Measurements from ENCODE around the gene FOXL3. TPM values are rescaled to one million over a fixed set of nuclear protein-coding genes. Genes with fewer than 3 reads are reported as not detected.

Gene FOXL3
- polyA plus RNA-seq, 2 of the 4 experiments (the other 2 are of a cell fraction), result not detected

GRCh38 chr7:249989-250388 lies 40.0 kb upstream of the FOXL3 start:
- no peak for FAIRE-seq
- H3K4me3 ChIP-seq, result no peak overlapping the region
- DNase-seq (ENCODE audit: low read depth in 1 of 2, low spot score in 1 of 2), result no peak
- no peak for ATAC-seq
- no peak for TF ChIP-seq ATOH8 (CRISPR knock-in tag; IDR thresholded peaks at IDR 0.05; ENCODE audit: low read depth)
- TF ChIP-seq CTCF (IDR thresholded peaks at IDR 0.05), result no peak
- no peak for TF ChIP-seq HDAC2 (IDR thresholded peaks at IDR 0.05)
- TF ChIP-seq, protein P1, sequence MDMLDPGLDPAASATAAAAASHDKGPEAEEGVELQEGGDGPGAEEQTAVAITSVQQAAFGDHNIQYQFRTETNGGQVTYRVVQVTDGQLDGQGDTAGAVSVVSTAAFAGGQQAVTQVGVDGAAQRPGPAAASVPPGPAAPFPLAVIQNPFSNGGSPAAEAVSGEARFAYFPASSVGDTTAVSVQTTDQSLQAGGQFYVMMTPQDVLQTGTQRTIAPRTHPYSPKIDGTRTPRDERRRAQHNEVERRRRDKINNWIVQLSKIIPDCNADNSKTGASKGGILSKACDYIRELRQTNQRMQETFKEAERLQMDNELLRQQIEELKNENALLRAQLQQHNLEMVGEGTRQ (IDR thresholded peaks at IDR 0.05), result no peak
- no peak for TF ChIP-seq ZSCAN20 (CRISPR knock-in tag; IDR thresholded peaks at IDR 0.05)
- TF ChIP-seq SREBF2 (IDR thresholded peaks at IDR 0.05), result no peak
- no peak for TF ChIP-seq BHLHE40 (IDR thresholded peaks at IDR 0.05; ENCODE audit: low read depth, low read length)
- no peak for TF ChIP-seq REST (IDR thresholded peaks at IDR 0.05)
- no peak for TF ChIP-seq FOSL2 (IDR thresholded peaks at IDR 0.05)
- no peak for TF ChIP-seq FOSL2 (CRISPR knock-in tag; IDR thresholded peaks at IDR 0.05)
- no peak for TF ChIP-seq NFE2L2 (conservative IDR thresholded peaks at IDR 0.05; ENCODE audit: low read length)
- TF ChIP-seq JUN (IDR thresholded peaks at IDR 0.05), result no peak
- TF ChIP-seq POLR2AphosphoS2 (conservative IDR thresholded peaks at IDR 0.05; ENCODE audit: low read length), result no peak
- no peak for TF ChIP-seq HOXB5 (CRISPR knock-in tag; IDR thresholded peaks at IDR 0.05)
- no peak for TF ChIP-seq CHD2 (IDR thresholded peaks at IDR 0.05; ENCODE audit: low read length, partially characterized antibody)
- no peak for TF ChIP-seq ELK1 (IDR thresholded peaks at IDR 0.05; ENCODE audit: low read depth, low read length)
- TF ChIP-seq JUNB (IDR thresholded peaks at IDR 0.05), result no peak
- TF ChIP-seq GATA3 (IDR thresholded peaks at IDR 0.05; ENCODE audit: borderline replicate concordance), result no peak
- no peak for TF ChIP-seq NPAS2 (CRISPR knock-in tag; IDR thresholded peaks at IDR 0.05; ENCODE audit: borderline replicate concordance)
- no peak for TF ChIP-seq HOXA7 (CRISPR knock-in tag; IDR thresholded peaks at IDR 0.05)
- TF ChIP-seq HOXB13 (CRISPR knock-in tag; IDR thresholded peaks at IDR 0.05; ENCODE audit: low read depth), result no peak
- 96% methylated on average over 12 of the region's 12 CpGs for WGBS (ENCODE audit: missing lambda C conversion rate)
- H3K4me2 ChIP-seq, result no peak overlapping the region
- H3K27ac ChIP-seq, result no peak overlapping the region
- peaks cover 7% of the 10 kb centered on the region; the same call in 2 of the 3 replicates for H3K9me3 ChIP-seq
- no peaks in the 10 kb centered on the region for H3K4me1 ChIP-seq
- ChIA-PET CTCF (interaction anchor here (1.0 kb wide), 1 partner anchor 525 kb away, joined by 4 read pairs; no protein-coding TSS in a partner anchor), POLR2A (no interaction called here)

Data from A549 (cell line).